HG03280 (cell line): Measurements from ENCODE around the gene ARMC9.
"Not testable (repeated sequence)": the region's sequence is repeated elsewhere in the genome, so short reads cannot be mapped to it uniquely, and the experiment has no call there.

Source experiments
- ATAC-seq: cut with Tn5 transposase; IDR thresholded peaks from one replicate; pipeline ENCODE4 v1.9.1; 2021; ENCODE audit warnings: mild to moderate bottlenecking, moderate library complexity; ENCODE audit not compliant: unreplicated experiment

The ARMC9 gene

DNA sequence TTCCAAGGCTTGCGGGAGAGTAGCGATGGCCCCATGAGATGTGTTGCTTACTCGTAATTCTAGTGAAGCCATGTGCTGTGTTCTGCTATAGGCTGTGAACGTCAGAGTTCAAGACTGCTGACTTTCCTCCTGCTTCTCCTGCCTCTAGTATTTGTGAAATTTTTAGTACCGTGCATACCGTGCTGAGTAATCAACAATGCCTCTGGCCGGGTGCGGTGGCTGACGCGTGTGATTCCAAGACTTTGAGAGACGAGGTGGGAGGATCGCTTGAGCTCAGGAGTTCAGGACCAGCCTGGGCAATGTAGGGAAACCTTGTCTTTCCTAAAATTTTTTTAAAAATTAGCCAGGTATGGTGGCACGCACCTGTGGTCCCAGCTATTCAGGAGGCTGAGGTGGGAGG, 137.2 kb downstream of the ARMC9 start:
- no peak for ATAC-seq

DNA sequence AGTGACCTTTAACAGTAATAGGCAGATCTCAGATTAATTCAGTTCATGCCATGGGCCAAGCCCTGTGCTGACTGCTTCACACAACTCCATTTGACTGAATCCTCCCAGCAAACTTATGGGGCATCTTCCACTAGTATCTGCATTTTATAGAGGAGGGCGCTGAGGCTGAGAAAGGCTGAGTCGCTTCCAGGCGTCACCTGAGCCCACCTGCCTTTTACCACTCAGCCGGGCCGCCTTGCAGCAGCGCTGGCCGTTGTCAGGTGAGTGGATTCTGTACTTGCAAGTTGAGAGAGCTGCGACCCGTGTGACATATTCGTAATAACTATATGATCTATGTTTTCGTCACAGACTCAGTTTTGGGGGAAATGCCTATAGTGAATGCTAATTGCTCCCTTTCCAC, 137.8 kb downstream of the ARMC9 start:
- ATAC-seq: no peak

DNA sequence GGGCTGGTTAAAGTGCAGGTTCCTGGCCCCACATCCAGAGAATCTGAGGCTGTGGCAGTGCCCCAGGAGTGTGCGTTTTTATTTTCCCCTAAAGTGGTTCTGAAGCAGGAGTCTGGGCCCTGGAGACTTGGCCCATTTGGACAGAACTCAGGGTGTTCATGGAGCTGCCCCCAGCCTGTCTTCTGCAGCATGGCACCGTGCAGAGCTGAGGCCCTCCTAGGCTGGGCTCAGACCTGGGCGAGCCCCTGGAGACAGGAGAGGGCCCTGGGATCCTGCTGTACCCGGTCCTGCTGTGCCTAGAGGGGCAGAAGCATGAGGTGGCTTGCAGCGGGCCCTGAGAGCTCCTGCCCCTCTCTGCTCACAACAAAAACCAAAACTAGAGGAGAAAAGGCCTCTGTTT, 138.3 kb downstream of the ARMC9 start:
- no peak for ATAC-seq

DNA sequence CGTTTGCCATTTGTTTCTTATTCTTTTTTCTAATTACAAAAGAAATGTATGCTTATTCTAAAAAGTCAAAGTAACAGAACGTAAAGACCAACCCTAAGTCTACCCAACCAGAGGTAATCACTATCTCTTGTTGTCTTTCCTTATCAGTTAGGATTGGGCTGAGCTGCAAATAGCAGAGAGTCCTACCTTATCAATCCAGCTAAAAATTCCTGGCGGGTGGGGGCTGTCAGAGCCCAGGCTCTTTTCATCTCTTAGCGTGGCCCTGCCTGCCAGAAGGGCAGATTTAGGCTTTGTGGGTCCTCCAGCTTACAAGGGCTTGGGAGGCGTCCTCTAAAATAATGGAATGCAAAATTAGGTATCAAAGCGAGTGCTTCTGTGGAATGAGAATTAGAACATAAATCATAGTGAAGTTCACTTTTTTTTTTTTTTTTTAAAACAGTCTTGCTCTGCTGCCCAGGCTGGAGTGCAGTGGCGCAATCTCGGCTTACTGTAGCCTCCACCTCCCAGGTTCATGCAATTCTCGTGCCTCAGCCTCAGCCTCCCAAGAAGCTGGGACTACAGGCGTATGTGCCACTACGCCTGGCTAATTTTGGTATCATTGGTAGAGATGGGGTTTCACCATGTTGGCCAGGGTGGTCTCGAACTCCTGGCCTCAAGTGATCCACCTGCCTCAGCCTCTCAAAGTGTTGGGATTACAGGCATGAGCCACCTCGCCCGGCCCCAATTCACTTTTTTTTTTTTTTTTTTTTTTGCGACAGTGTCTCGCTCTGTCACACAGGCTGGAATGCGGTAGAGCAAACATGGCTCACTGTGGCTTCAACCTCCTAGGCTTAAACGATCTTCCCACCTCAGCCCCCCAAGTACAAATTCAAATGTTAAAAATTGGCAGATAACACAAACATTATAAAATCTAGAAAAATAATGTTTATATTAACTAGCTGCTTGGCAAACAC, 139.7 kb downstream of the ARMC9 start:
- ATAC-seq: no peak

- no peak for ATAC-seq
Observed at GRCh38 chr2:231339316-231339715, 140.9 kb downstream of the ARMC9 start.

GRCh38 chr2:231341100-231341499, 142.7 kb downstream of the ARMC9 start:
- ATAC-seq: no peak

DNA sequence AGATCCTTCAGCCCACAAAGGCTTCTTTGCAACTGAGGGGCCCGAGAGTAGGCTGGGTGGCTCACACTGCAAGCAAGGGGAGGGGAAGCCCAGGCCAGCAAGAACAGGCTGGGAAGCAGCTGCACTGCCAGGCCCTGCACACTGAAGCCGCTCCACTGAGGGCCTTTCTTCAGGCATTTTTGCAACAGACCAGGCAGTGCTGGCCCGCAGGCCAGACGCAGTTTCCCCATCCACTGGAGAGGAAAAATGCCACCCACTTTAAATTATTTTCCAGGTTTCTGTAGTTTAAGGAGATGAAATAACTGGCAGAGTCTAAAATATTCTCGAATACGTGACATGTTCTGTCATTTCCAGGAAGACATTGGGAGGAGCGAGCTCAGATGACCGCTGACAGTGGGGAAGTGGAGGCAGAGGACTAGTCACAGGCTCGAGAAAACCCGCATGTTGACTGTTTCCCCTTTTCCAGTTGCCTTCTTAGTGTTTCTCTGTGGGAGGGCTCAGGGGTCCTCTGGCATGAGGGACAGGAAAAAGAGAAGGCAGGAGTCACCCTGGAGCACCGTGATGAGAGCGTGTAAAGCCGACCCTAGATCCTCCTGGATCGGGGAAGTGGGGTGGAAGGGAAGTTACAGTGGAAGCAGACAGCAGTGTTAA, 143.8 kb downstream of the ARMC9 start:
- no peak for ATAC-seq

GRCh38 chr2:231343006-231343710, 144.7 kb downstream of the ARMC9 start:
- no peak for ATAC-seq

DNA sequence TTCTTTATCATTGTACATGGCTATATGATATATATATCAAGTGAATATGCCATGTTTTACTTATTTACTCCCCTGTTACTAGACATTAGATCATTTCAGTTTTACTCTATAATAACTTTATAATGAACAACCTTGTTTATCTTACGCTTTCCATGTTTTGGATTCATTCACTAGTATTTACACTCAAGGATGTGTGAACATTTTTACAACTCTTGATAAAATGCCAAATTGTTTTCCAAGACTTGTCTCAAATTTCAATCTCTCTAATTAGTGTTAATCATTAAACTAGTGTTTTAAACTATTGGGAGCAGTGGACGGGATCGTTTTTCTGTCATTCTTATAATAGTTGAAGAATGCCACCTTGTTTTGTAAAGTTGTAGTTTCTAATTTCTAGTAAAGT, 145.6 kb downstream of the ARMC9 start:
- ATAC-seq: no peak

GRCh38 chr2:231344851-231345250, 146.4 kb downstream of the ARMC9 start:
- ATAC-seq: no peak

- no peak for ATAC-seq
Observed at GRCh38 chr2:231347081-231347480, 148.7 kb downstream of the ARMC9 start.

DNA sequence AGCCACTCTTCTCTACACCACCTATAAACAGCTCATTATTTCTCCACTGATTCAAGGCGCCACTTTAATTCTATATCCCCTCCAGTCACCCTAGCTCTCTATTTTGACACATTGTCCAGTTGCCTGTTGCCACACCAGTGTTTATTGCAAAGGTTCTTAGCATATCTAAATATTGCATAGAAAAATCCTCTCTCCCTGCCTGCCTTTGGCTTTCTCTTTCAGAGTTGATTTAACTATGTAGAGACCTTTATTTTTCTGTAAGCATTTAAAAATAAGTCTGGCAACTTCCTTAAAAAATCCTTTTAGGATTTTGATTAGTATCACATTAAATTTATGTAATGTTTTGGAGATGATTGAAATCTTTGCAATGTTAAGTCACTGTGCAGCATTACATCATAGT, 149.2 kb downstream of the ARMC9 start:
- no peak for ATAC-seq

DNA sequence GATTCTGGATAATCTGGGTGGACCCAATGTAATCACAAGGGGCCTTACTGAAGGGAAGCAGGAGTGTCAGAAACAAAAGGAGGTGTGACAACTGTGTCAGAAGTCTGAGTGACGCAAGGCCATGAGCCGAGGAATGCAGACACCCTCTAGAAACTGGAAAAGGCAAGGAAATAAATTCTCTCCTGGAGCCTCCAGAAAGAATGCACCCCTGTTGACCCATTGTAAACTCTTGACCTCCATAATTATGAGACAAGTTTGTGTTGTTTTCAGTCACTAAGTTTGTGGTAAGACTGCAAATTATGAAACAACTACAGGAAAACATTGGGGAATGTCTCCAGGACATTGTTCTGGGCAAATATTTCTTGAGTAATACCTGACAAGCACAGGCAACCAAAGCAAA, 149.7 kb downstream of the ARMC9 start:
- no peak for ATAC-seq

GRCh38 chr2:231348704-231349373, 150.4 kb downstream of the ARMC9 start:
- no peak for ATAC-seq

- ATAC-seq: not testable (repeated sequence)
Observed at GRCh38 chr2:231349374-231349735, 150.9 kb downstream of the ARMC9 start.

DNA sequence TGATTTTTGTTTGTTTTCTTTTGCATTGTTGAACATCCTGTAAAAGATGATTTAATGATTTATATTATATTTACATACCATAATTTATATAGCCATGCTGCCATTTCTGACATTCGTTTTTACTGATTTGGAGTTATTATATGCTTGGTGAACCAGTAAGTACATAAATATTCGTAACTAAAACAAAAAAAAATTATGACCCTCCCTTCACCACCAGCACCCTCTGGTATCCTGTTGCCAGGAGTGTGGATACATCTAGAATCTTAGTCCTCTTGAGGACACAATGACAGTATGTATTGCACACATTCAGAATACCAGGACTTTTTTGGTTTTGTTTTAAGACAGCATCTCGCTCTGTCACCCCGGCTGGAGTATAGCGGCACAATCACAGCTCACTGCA, 153.2 kb downstream of the ARMC9 start:
- no peak for ATAC-seq

DNA sequence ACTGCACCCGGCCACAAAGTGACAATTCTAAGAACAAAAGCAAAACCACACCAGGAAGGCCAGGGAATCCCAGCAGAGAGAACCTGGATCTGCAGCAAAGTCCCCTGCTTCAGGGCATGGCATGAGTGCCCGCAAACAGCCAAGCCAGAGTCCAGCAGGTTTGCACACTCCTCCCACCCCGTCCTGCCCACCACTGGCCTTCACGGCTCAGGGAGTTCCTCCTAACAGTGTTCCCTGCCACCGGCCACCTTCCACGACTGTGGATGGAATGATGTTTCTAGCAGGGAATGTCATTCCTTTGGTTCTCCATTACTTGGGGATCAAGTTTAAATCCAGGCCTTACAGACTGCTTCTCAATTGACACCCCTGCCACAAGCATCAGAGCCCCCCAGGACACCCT, 155.0 kb downstream of the ARMC9 start:
- ATAC-seq: no peak

DNA sequence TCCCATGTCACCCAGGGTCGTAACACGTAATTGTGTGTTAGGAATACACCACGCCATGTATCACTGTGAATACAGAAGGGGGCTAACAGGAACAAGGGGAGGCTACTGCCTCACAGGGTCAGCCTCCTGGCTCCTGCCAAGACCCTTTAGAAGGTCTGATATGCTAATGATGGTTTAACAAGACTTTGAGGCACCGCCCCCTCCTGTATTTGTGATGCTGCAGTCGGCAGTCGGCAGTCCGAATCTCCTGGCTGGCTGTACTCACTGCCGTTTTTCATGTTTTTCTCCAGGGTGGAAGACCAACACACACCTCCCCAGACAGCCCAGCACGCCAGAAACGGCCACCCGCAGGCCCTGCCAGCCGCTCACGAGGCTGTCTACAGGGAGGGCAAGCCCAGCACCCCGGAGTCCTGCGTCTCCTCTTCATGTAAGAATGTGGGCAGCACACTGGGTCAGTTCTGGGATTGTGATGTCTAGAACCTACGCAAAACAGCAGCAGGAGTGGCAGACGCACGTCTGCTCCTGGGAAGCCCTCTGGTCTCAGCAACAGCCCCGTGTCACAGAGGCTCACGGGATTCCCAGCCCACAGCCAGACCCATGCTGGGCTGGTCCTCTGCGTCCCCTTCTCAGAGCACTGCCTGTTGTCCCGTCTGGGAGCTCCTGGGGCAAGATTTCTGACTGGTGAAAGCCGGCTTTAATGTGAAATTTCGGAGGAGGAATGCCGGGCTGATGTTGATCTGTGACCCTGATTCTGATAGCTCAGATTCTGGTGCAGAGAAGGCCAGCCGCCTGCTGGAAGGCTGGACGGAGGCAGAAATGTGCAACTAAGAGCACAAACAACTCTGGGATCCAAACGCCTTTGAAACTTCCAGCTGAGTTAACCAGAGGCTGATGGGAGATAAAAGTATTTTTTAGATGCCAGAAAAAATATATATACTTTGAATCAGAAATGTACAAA, 157.4 kb downstream of the ARMC9 start:
- ATAC-seq: no peak

DNA sequence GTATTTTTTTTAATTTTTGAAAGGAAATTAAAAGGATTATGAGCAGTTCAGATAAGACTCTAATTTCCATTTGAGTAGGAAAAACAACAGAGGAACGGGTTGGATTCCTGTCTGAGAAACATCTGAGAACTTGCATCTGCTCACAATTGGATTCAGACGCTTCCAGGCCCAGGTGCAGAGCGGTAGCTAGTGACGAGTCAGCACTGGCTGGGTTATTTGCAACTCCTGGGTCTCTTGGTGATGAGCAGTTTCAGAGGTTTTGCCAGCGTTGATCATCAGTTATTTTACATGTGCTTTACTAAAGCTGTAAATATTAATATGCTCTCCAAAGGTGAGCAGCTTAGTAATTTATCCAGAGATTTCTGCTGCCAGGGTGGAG, 158.0 kb downstream of the ARMC9 start:
- ATAC-seq: no peak

DNA sequence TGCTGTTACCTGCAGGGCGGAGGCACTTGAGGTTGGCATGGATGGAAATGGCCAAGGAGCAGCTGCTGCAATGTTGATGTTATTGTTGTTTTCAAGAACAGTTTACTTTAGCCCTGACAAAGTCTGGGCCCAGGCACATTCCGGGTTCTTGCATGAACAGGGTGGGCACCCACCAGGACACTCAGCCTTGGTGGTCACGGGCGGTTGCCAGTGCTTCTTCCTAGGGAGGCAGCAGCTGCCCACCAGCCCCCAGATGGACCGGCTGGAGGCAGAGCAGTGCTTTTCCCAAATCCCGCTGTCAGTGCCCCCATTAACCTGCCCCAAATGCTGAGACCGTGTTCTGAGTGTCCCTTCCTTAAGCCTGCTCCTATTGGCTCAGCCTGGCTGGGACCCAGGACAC, 158.6 kb downstream of the ARMC9 start:
- no peak for ATAC-seq
